A673 (cell line): Measurements from ENCODE around the gene PRKG1. TPM values are rescaled to one million over a fixed set of nuclear protein-coding genes. Genes with fewer than 3 reads are reported as not detected.

Experiments
- BruUV-seq: library from RNA; stranded (reverse); fragments of 400-500 nt; replicated peaks from 2 replicates; lab custom pipeline; 2021; lab: Mats Ljungman, UMichigan
- CTCF ChIA-PET: fragments of 300-600 bp; sonication (Branson Sonifier 250); formaldehyde crosslinking; loops from one replicate; lab custom pipeline; 2022; ENCODE audit warnings: antibody characterized with exemption; lab: Charles Lee
- POLR2A ChIA-PET: fragments of 300-600 bp; sonication (Branson Sonifier 250); formaldehyde crosslinking; loops from one replicate; lab custom pipeline; 2022; ENCODE audit warnings: antibody characterized with exemption; ENCODE audit not compliant: low non-redundant PET; lab: Charles Lee
- DNase-seq: peaks from one replicate; pipeline ENCODE4 v3.0.0-alpha.2; 2015; ENCODE audit warnings: low spot score
- H3K27ac ChIP-seq: fragments of 200-600 bp; sonication (generic); 2 replicates; pipeline ENCODE4 v1.5.1; 2016; ENCODE audit warnings: mixed run types, low read depth, mild to moderate bottlenecking, mixed read lengths, antibody characterized with exemption, low read length; ENCODE audit not compliant: poor library complexity, severe bottlenecking
- H3K27me3 ChIP-seq: fragments of 200-600 bp; sonication (generic); replicated peaks from 2 replicates; pipeline ENCODE4 v1.6.1; 2017; ENCODE audit warnings: mixed run types, low read depth, mild to moderate bottlenecking, mixed read lengths, antibody characterized with exemption, low read length; ENCODE audit not compliant: insufficient read depth, poor library complexity
- H3K36me3 ChIP-seq: fragments of 200-600 bp; sonication (generic); 2 replicates; pipeline ENCODE4 v1.6.1; 2016; ENCODE audit warnings: mixed run types, mild to moderate bottlenecking, mixed read lengths, antibody characterized with exemption, low read length; ENCODE audit not compliant: insufficient read depth, poor library complexity, severe bottlenecking
- H3K4me1 ChIP-seq: fragments of 200-600 bp; sonication (generic); 2 replicates; pipeline ENCODE4 v1.6.1; 2017; ENCODE audit warnings: mixed run types, mild to moderate bottlenecking, mixed read lengths, antibody characterized with exemption, low read length; ENCODE audit not compliant: insufficient read depth, poor library complexity, severe bottlenecking
- H3K4me3 ChIP-seq: fragments of 200-600 bp; sonication (generic); 2 replicates; pipeline ENCODE4 v1.5.1; 2016; ENCODE audit warnings: low read depth, mixed run types, mild to moderate bottlenecking, mixed read lengths, low read length; ENCODE audit not compliant: poor library complexity, severe bottlenecking
- H3K9me3 ChIP-seq: fragments of 200-600 bp; sonication (generic); 2 replicates; pipeline ENCODE4 v1.6.1; 2016; ENCODE audit warnings: mixed run types, low read depth, mild to moderate bottlenecking, mixed read lengths, antibody characterized with exemption, low read length; ENCODE audit not compliant: poor library complexity, severe bottlenecking
- EZH2 ChIP-seq: fragments of 200-600 bp; sonication (generic); IDR thresholded peaks from 2 replicates; pipeline ENCODE4 v1.6.1; 2017; ENCODE audit warnings: borderline replicate concordance, low read depth, mild to moderate bottlenecking, mixed read lengths, antibody characterized with exemption, low read length; ENCODE audit not compliant: poor library complexity, severe bottlenecking
- intact Hi-C: fragments of 100-400 bp; cut with micrococcal nuclease; formaldehyde crosslinking; loops from one replicate; pipeline ENCODE4 v1.10.0; 2022; ENCODE audit not compliant: unreplicated experiment
- total RNA-seq: library from RNA; stranded (reverse); gene quantifications from 2 replicates; pipeline ENCODE4 v1.2.3, GENCODE V29; 2021
- TF ChIP-seq, protein P1 (sequence below): fragments of 300-800, 200-600 bp; sonication (generic); conservative IDR thresholded peaks from 2 replicates; pipeline ENCODE4 v1.5.1; 2017; ENCODE audit warnings: low read depth, mild to moderate bottlenecking, antibody characterized with exemption, low read length, moderate library complexity, mixed read lengths

PRKG1 gene
- total RNA-seq, 1 experiment from 2014 or later, result 0.58 TPM

- H3K36me3 ChIP-seq, result no peaks in the 10 kb centered on the region
- no peaks in the 10 kb centered on the region for H3K9me3 ChIP-seq
- TF ChIP-seq, protein P1, sequence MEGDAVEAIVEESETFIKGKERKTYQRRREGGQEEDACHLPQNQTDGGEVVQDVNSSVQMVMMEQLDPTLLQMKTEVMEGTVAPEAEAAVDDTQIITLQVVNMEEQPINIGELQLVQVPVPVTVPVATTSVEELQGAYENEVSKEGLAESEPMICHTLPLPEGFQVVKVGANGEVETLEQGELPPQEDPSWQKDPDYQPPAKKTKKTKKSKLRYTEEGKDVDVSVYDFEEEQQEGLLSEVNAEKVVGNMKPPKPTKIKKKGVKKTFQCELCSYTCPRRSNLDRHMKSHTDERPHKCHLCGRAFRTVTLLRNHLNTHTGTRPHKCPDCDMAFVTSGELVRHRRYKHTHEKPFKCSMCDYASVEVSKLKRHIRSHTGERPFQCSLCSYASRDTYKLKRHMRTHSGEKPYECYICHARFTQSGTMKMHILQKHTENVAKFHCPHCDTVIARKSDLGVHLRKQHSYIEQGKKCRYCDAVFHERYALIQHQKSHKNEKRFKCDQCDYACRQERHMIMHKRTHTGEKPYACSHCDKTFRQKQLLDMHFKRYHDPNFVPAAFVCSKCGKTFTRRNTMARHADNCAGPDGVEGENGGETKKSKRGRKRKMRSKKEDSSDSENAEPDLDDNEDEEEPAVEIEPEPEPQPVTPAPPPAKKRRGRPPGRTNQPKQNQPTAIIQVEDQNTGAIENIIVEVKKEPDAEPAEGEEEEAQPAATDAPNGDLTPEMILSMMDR, result no peak
- no peak for TF ChIP-seq EZH2
- intact Hi-C loops, result no loop called here
- H3K27ac ChIP-seq, result no peak overlapping the region
- H3K4me3 ChIP-seq, result no peak overlapping the region
- H3K27me3 ChIP-seq, result no peaks in the 10 kb centered on the region
- no peak for DNase-seq
- BruUV-seq, result no TSS peak
- no peaks in the 10 kb centered on the region for H3K4me1 ChIP-seq
- CTCF ChIA-PET, result no interaction called here
- POLR2A ChIA-PET, result no interaction called here
Measured at GRCh38 chr10:51119441-51119840, 45.2 kb downstream of the PRKG1 start.

DNA sequence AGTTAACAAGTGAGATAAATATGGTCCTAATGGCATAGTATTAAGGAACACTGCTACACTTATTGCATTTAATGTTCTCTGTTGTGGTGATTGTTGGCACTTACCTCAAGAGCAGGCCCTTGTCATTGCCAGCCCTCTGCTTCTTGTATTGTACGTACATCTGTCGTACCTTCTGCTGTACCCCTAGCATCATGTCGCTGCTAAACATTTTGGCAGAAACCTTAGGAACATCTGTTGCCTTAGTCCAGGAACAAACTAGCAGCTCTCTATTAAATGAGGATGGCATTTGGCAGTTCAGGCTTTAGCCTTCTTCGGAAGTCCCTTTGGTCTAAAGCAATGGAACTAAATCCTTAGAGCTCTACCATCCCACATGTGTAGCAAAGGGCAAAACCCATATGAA, 47.6 kb downstream of the PRKG1 start:
- Histone ChIP-seq H3K27me3 (no peaks in the 10 kb centered on the region), H3K4me1 (no peaks in the 10 kb centered on the region), H3K9me3 (no peaks in the 10 kb centered on the region), H3K4me3 (no peak overlapping the region), H3K27ac (no peak overlapping the region), H3K36me3 (no peaks in the 10 kb centered on the region)
- POLR2A ChIA-PET, result no interaction called here
- no peak for TF ChIP-seq EZH2
- TF ChIP-seq, protein P1, result no peak
- intact Hi-C loops, result no loop called here
- no peak for DNase-seq
- no TSS peak for BruUV-seq
- CTCF ChIA-PET, result no interaction called here

DNA sequence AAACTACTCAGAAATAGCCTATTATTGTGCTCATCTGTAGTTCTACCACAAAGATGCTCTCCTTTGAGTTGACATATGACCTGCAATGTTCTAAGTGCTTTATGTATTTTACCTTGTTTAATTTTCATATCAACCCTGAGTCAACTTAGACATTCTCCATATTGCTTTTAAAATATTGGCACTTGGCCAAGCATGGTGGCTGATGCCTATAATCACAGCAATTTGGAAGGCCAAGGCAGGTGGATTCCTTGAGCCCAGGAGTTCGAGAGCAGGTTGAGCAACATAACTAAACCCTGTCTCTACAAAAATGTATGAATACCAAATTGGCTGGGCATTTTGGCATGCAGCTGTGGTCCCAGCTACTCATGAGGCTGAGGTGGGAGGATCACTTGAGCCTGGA, 50.6 kb downstream of the PRKG1 start:
- H3K36me3 ChIP-seq, result no peaks in the 10 kb centered on the region
- no peaks in the 10 kb centered on the region for H3K9me3 ChIP-seq
- BruUV-seq, result no TSS peak
- no peak overlapping the region for H3K27ac ChIP-seq
- POLR2A ChIA-PET, result no interaction called here
- H3K4me1 ChIP-seq, result no peaks in the 10 kb centered on the region
- H3K4me3 ChIP-seq, result no peak overlapping the region
- no peaks in the 10 kb centered on the region for H3K27me3 ChIP-seq
- CTCF ChIA-PET, result no interaction called here
- TF ChIP-seq EZH2, result no peak
- TF ChIP-seq, protein P1, result no peak
- DNase-seq, result no peak
- intact Hi-C loops, result no loop called here
